BLaER1 (cell line): ENCODE data around the gene PDE6A.

ENCODE experiments used
- H3K27ac ChIP-seq: shearing (Covaris generic); formaldehyde crosslinking; 2 replicates; pipeline ENCODE4 v1.8.1; 2022
- H3K27me3 ChIP-seq: shearing (Covaris generic); formaldehyde crosslinking; 2 replicates; pipeline ENCODE4 v1.8.1; 2022
- H3K36me3 ChIP-seq: shearing (Covaris generic); formaldehyde crosslinking; 2 replicates; pipeline ENCODE4 v1.8.1; 2022
- H3K4me1 ChIP-seq: shearing (Covaris generic); formaldehyde crosslinking; 2 replicates; pipeline ENCODE4 v1.8.1; 2022
- H3K4me2 ChIP-seq: shearing (Covaris generic); formaldehyde crosslinking; 2 replicates; pipeline ENCODE4 v1.8.1; 2022
- H3K4me3 ChIP-seq: shearing (Covaris generic); formaldehyde crosslinking; 2 replicates; pipeline ENCODE4 v1.8.1; 2022
- H3K9ac ChIP-seq: shearing (Covaris generic); formaldehyde crosslinking; 2 replicates; pipeline ENCODE4 v1.8.1; 2022
- H3K9me3 ChIP-seq: shearing (Covaris generic); formaldehyde crosslinking; 2 replicates; pipeline ENCODE4 v1.8.1; 2022
- H4K20me1 ChIP-seq: shearing (Covaris generic); formaldehyde crosslinking; 2 replicates; pipeline ENCODE4 v1.8.1; 2022
- Cebpa-rat ChIP-seq: shearing (Covaris generic); IDR thresholded peaks from 2 replicates; pipeline ENCODE4 v1.8.1; 2022

PDE6A gene

GRCh38 chr5:149841851-149842793 is 102.5 kb downstream of the PDE6A start:
- Histone ChIP-seq H3K4me1 (no peaks in the 10 kb centered on the region), H4K20me1 (no peaks in the 10 kb centered on the region), H3K27ac (no peak overlapping the region), H3K4me3 (no peak overlapping the region), H3K9me3 (no peaks in the 10 kb centered on the region), H3K9ac (no peak overlapping the region), H3K4me2 (no peak overlapping the region), H3K27me3 (no peaks in the 10 kb centered on the region), H3K36me3 (peaks cover 76% of the 10 kb centered on the region)
- TF ChIP-seq Cebpa-rat = no peak

DNA sequence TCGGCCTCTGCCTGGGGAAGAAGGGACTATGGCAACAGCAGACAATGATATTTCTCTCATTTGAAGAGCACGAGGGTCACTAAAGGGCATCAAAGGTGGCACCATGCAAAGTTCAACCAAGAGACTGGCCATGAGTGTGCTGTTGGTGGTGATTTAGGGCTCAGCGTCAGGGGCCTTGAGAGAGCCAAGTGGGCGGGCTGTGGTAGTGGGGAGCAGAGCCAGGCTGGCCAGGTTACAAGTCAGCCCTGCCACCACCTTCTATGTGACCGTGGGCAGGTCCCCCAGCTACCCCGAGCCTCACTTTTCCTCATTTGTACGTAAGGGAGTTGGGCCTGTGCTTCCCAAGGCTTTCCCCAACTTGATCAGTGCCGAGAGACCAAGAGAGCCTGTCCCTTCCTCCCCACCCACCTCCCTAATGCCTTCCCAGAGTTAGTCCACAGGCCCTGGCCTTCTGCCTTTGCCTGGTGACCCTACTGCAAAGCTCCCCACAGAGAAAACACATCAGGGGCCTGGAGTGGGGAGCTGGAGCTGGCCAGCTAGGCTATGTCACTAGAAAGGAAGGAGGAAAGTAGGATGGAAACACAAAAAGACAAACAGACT is 104.3 kb downstream of the PDE6A start:
- no peak overlapping the region for H3K27ac ChIP-seq
- TF ChIP-seq Cebpa-rat = no peak
- H3K36me3 ChIP-seq = peaks cover 74% of the 10 kb centered on the region
- H3K27me3 ChIP-seq = no peaks in the 10 kb centered on the region
- H3K4me1 ChIP-seq = peaks cover 7% of the 10 kb centered on the region; the same call in 1 of the 2 replicates
- no peak overlapping the region for H3K9ac ChIP-seq
- H3K9me3 ChIP-seq = no peaks in the 10 kb centered on the region
- no peaks in the 10 kb centered on the region for H4K20me1 ChIP-seq
- H3K4me3 ChIP-seq = no peak overlapping the region
- H3K4me2 ChIP-seq = no peak overlapping the region

DNA sequence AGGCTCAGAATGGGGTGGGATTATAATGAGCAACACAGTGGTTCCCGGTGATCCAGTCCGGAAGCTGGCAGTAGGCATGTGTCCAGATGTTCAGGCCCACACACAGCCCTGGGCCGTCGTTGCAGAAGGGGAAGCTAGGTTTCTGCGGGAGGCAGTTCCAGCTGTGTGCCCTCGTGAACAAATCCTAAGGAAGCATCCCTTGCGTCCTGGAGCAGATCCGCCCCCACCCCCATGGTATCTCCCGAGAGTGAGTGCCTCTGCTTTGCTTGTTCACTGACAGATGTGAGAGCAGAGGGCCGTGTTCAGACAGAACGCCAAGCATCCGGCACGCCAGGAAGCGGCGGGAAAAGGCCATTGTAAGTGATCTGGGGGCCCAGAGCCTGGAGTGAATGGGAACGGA is 104.8 kb downstream of the PDE6A start:
- no peak overlapping the region for H3K27ac ChIP-seq
- H3K4me2 ChIP-seq = no peak overlapping the region
- H3K36me3 ChIP-seq = peaks cover 74% of the 10 kb centered on the region
- no peak overlapping the region for H3K4me3 ChIP-seq
- TF ChIP-seq Cebpa-rat = no peak
- no peaks in the 10 kb centered on the region for H3K27me3 ChIP-seq
- no peaks in the 10 kb centered on the region for H4K20me1 ChIP-seq
- peaks cover 7% of the 10 kb centered on the region; the same call in 1 of the 2 replicates for H3K4me1 ChIP-seq
- H3K9ac ChIP-seq = no peak overlapping the region
- no peaks in the 10 kb centered on the region for H3K9me3 ChIP-seq

DNA sequence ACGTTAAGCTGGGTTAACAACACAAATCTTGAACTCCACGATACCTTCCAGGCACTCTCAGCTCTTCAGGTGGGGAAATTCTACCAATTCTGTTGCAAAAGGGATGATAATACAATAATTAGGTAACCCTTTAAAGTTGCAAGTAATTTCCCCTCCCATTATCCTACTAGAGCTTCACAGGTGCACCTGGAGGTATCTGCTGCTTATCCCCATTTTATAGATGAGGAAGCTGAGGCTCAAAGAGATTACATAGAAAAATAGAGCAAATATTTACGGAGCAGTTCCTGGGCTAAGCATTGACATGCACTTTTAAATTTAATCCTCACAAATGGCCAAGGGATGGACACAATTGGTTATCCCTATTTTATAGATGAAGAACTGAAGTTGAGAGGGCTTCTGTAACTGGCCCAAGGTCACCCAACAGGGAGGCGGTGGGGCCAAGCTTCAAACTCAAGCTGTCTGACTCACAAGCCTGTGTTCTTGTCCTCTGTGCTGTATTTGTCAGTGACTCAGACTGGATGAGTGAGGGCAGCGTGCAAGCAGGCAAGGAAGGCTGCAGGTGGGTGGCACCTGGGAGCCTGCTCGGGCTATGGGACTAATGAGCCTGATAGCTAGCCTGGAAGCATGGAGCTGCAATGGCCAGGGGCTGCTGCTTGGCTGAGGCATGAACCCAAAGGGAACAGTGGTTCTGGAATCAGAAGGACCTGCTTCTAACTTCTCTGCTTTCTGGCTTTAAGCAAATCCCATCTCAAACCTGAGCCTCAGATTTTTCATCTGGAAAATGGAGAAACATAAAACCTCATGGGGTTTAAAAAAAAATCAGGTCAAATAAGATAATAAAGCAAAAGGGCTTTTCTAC is 105.5 kb downstream of the PDE6A start:
- Histone ChIP-seq H3K4me1 (peaks cover 7% of the 10 kb centered on the region; the same call in 1 of the 2 replicates), H3K27me3 (no peaks in the 10 kb centered on the region), H3K27ac (no peak overlapping the region), H3K9ac (no peak overlapping the region), H3K4me3 (no peak overlapping the region), H3K9me3 (no peaks in the 10 kb centered on the region), H4K20me1 (no peaks in the 10 kb centered on the region), H3K4me2 (no peak overlapping the region), H3K36me3 (peaks cover 75% of the 10 kb centered on the region)
- TF ChIP-seq Cebpa-rat = no peak

- no peaks in the 10 kb centered on the region for H3K9me3 ChIP-seq
- no peak overlapping the region for H3K4me2 ChIP-seq
- no peak overlapping the region for H3K9ac ChIP-seq
- peaks cover 81% of the 10 kb centered on the region for H3K36me3 ChIP-seq
- no peaks in the 10 kb centered on the region for H4K20me1 ChIP-seq
- no peak overlapping the region for H3K4me3 ChIP-seq
- H3K27me3 ChIP-seq = no peaks in the 10 kb centered on the region
- peaks cover 7% of the 10 kb centered on the region; the same call in 1 of the 2 replicates for H3K4me1 ChIP-seq
- TF ChIP-seq Cebpa-rat = no peak
- no peak overlapping the region for H3K27ac ChIP-seq
These were observed 106.8 kb downstream of the PDE6A start for GRCh38 chr5:149837680-149838269.

GRCh38 chr5:149836451-149837139 is 108.0 kb downstream of the PDE6A start:
- Histone ChIP-seq H3K4me1 (peaks cover 7% of the 10 kb centered on the region; the same call in 1 of the 2 replicates), H3K4me2 (no peak overlapping the region), H3K27ac (0 out of 2 replicates have a peak overlapping the region, but pooled peaks have one; percentile 26), H3K4me3 (no peak overlapping the region), H3K9ac (0 out of 2 replicates have a peak overlapping the region, but pooled peaks have one; percentile 24), H3K36me3 (peaks cover 79% of the 10 kb centered on the region), H3K9me3 (no peaks in the 10 kb centered on the region), H3K27me3 (no peaks in the 10 kb centered on the region), H4K20me1 (no peaks in the 10 kb centered on the region)
- TF ChIP-seq Cebpa-rat = no peak

DNA sequence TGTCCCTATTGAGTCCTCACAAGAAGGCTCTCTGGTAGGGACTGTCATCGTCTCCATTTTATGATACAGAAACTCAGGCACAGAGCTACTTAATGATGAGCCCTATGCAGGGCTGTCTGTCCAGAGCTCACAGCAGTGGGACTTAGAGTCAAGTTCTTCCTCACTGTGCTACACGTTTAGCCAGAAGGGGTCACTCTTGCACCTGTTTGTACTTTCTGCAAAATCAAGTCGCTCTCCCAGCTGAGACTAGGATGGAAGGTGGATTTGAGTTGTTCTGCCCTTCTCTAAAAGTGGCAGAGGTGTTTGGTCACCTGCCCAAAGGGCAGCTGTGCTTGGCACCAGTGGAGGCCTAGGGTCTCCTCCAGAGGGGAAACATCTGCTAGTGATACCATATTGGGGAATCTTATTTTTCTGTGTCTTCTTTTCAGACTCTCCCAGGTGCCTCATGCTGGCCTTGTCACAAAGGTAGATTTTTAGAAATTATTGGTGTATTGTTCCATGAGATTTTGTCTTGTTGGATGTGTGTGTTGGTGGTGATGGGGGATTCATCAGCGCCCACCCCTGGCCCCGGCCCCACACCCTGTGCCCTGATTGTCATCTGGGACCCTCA is 110.2 kb downstream of the PDE6A start:
- Histone ChIP-seq H3K27me3 (no peaks in the 10 kb centered on the region), H3K4me3 (no peak overlapping the region), H3K36me3 (peaks cover 72% of the 10 kb centered on the region), H3K9ac (no peak overlapping the region), H3K4me1 (peaks cover 11% of the 10 kb centered on the region; the same call in 1 of the 2 replicates), H3K9me3 (no peaks in the 10 kb centered on the region), H3K4me2 (no peak overlapping the region), H3K27ac (no peak overlapping the region), H4K20me1 (peaks cover 5% of the 10 kb centered on the region; the same call in 1 of the 2 replicates)
- TF ChIP-seq Cebpa-rat = no peak

DNA sequence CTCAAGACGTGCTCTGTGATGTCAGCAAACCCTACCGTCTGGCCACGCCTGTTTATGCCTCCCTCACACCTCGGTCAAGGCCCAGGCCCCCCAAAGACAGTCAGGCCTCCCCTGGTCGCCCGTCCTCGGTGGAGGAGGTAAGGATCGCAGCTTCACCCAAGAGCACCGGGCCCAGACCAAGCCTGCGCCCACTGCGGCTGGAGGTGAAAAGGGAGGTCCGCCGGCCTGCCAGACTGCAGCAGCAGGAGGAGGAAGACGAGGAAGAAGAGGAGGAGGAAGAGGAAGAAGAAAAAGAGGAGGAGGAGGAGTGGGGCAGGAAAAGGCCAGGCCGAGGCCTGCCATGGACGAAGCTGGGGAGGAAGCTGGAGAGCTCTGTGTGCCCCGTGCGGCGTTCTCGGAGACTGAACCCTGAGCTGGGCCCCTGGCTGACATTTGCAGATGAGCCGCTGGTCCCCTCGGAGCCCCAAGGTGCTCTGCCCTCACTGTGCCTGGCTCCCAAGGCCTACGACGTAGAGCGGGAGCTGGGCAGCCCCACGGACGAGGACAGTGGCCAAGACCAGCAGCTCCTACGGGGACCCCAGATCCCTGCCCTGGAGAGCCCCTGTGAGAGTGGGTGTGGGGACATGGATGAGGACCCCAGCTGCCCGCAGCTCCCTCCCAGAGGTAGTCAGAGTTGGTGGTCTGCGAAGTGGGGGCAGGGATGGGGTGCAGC is 111.3 kb downstream of the PDE6A start:
- Histone ChIP-seq H3K36me3 (peaks cover 71% of the 10 kb centered on the region), H4K20me1 (peaks cover 5% of the 10 kb centered on the region; the same call in 1 of the 2 replicates), H3K4me3 (no peak overlapping the region), H3K27me3 (no peaks in the 10 kb centered on the region), H3K4me2 (no peak overlapping the region), H3K9me3 (no peaks in the 10 kb centered on the region), H3K9ac (no peak overlapping the region), H3K27ac (no peak overlapping the region), H3K4me1 (peaks cover 11% of the 10 kb centered on the region; the same call in 1 of the 2 replicates)
- no peak for TF ChIP-seq Cebpa-rat
